ENCODE results near the gene MMP2. TPM values are rescaled to one million over a fixed set of nuclear protein-coding genes. Genes with fewer than 3 reads are reported as not detected.

MMP2 gene
- total and polyA plus RNA-seq, 2 of the 13 experiments (the other 11 are each of a cell fraction or from before 2014, with no cell fraction given), result 0.31 to 1.3 TPM

DNA sequence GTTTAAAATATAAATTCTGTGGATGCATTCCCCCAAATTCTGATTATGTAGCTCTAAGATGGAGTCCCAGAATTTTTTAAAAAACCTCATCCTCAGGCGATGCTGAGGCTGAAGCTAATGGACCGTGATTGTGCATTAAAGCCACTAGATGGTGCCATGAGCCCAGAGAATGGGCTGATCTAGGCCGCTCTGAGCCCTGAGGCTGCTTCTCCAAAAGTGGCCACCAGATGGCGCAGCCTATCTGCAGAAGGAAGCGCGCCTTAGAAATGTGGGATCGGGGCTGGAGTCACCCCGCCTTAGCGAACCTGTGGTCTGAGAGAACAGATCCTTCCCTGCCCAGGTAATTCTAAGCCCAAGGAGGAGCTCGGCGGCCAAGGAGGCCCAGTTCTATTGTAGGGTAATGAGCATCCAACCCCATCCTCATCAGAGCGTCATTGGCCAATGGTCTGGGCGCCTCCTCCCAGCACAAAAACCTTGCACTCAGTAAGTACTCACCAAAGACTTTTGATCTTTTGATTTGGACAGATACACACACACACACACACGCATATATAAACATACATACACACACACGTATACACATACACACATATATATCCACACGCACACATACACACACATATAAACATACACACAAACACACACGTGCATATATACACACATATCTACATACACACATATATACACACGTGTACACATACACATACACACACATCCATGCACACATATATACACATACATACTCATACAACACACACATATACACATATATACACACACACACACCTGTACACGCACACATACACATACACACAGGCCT lies 13.7 kb upstream of the MMP2 start (continued):
- TF ChIP-seq MED13 (CRISPR knock-in tag; IDR thresholded peaks at IDR 0.05), result no peak
- TF ChIP-seq KDM5A (IDR thresholded peaks at IDR 0.05; ENCODE audit: borderline replicate concordance, low read length), result no peak
- no peak for TF ChIP-seq ZBTB7A (CRISPR knock-in tag; IDR thresholded peaks at IDR 0.05)
- no peak for TF ChIP-seq DMTF1 (CRISPR knock-in tag; IDR thresholded peaks at IDR 0.05)
- no peak for TF ChIP-seq NFE2 (CRISPR knock-in tag; IDR thresholded peaks at IDR 0.05)
- no peak for TF ChIP-seq ZSCAN29 (CRISPR knock-in tag; conservative IDR thresholded peaks at IDR 0.05)
- no peak for TF ChIP-seq NR3C1 (CRISPR knock-in tag; IDR thresholded peaks at IDR 0.05)
- peak; percentile 42 for TF ChIP-seq TBL1XR1 (IDR thresholded peaks at IDR 0.05; ENCODE audit: borderline replicate concordance, low read length, partially characterized antibody)
- TF ChIP-seq ZNF639 (CRISPR knock-in tag; conservative IDR thresholded peaks at IDR 0.05), result no peak
- TF ChIP-seq TCF7 (IDR thresholded peaks at IDR 0.05; ENCODE audit: low read depth), result no peak
- TF ChIP-seq IRF1 (CRISPR knock-in tag; IDR thresholded peaks at IDR 0.05; ENCODE audit: low read depth), result no peak
- TF ChIP-seq, protein P1, sequence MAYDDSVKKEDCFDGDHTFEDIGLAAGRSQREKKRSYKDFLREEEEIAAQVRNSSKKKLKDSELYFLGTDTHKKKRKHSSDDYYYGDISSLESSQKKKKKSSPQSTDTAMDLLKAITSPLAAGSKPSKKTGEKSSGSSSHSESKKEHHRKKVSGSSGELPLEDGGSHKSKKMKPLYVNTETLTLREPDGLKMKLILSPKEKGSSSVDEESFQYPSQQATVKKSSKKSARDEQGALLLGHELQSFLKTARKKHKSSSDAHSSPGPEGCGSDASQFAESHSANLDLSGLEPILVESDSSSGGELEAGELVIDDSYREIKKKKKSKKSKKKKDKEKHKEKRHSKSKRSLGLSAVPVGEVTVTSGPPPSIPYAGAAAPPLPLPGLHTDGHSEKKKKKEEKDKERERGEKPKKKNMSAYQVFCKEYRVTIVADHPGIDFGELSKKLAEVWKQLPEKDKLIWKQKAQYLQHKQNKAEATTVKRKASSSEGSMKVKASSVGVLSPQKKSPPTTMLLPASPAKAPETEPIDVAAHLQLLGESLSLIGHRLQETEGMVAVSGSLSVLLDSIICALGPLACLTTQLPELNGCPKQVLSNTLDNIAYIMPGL (CRISPR knock-in tag; IDR thresholded peaks at IDR 0.05; ENCODE audit: borderline replicate concordance in 1 of 2, low read depth in 1 of 2), result peak in 1 of 2 experiments; percentile 79; a peak in 1 of 4 replicates
- TF ChIP-seq ZNF710 (CRISPR knock-in tag; IDR thresholded peaks at IDR 0.05; ENCODE audit: borderline replicate concordance), result no peak
- TF ChIP-seq ARID3A (IDR thresholded peaks at IDR 0.05; ENCODE audit: low read depth, low read length), result peak; percentile 73; the same call in 1 of the 2 replicates
- no peak for TF ChIP-seq ZNF670 (CRISPR knock-in tag; IDR thresholded peaks at IDR 0.05; ENCODE audit: borderline replicate concordance)
- no peak for TF ChIP-seq ZNF3 (CRISPR knock-in tag; IDR thresholded peaks at IDR 0.05)
- no peak for TF ChIP-seq ARID2 (CRISPR knock-in tag; IDR thresholded peaks at IDR 0.05; ENCODE audit: borderline replicate concordance)

Data from HepG2 (cell line).